ENCODE data around the gene FBLN2. TPM values are rescaled to one million over a fixed set of nuclear protein-coding genes. Genes with fewer than 3 reads are reported as not detected.
A peak's percentile ranks its signal among the peaks of the same experiment; 100 is the strongest.
"Not testable (repeated sequence)": the region's sequence is repeated elsewhere in the genome, so short reads cannot be mapped to it uniquely, and the experiment has no call there.

Gene FBLN2
- total and polyA plus RNA-seq, 2 donors: 12.2 to 15.3 TPM

DNA sequence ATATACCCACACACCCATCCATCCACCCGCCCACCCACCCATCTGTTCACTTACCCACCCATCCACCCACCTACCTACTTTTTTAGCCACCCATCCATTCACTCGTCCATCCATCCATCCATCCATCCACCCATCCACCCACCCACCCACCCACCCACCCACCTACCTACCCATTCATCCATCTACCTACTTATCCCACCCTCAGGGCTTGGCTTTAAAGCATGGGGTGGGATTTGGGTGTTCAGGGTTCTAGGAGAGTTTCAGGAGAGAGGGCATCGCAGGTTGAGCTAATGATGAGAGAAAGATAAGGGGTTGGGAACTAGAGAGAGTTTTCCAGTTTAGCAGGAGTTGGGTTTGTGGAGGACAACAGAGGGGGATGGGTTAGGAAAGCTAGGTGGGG, 9.7 kb downstream of the FBLN2 start:
- Histone ChIP-seq H3K4me1 (ENCODE audit: control insufficient read depth in 2 of 2, insufficient read depth in 2 of 2, low read length in 2 of 2) (peaks cover 72 to 98% of the 10 kb centered on the region in 2 donors), H3K27me3 (ENCODE audit: control insufficient read depth in 2 of 2, insufficient read depth in 1 of 2, low read length in 1 of 2) (no peaks in the 10 kb centered on the region), H3K4me3 (ENCODE audit: low read length in 2 of 2) (no peak overlapping the region), H3K27ac (ENCODE audit: low read depth in 1 of 2, low read length in 1 of 2) (no peak overlapping the region), H3K36me3 (ENCODE audit: control insufficient read depth in 2 of 2, insufficient read depth in 2 of 2, low read length in 1 of 2) (no peaks in the 10 kb centered on the region), H3K9me3 (ENCODE audit: control insufficient read depth in 2 of 2, insufficient read depth in 1 of 2, low read length in 1 of 2) (peaks cover 0 to 9% of the 10 kb centered on the region in 2 donors)
- DNase-seq (ENCODE audit: low read depth in 6 of 9, low spot score in 9 of 9): no peak
- WGBS: 99% methylated on average over 3 of the region's 3 CpGs

- Histone ChIP-seq H3K36me3 (ENCODE audit: control insufficient read depth in 2 of 2, insufficient read depth in 2 of 2, low read length in 1 of 2) (no peaks in the 10 kb centered on the region), H3K4me1 (ENCODE audit: control insufficient read depth in 2 of 2, insufficient read depth in 2 of 2, low read length in 2 of 2) (peaks cover 71 to 98% of the 10 kb centered on the region in 2 donors), H3K9me3 (ENCODE audit: control insufficient read depth in 2 of 2, insufficient read depth in 1 of 2, low read length in 1 of 2) (peaks cover 0 to 9% of the 10 kb centered on the region in 2 donors), H3K27me3 (ENCODE audit: control insufficient read depth in 2 of 2, insufficient read depth in 1 of 2, low read length in 1 of 2) (no peaks in the 10 kb centered on the region), H3K27ac (ENCODE audit: low read depth in 1 of 2, low read length in 1 of 2) (peak overlapping the region in 1 of 2 donors; percentile 30), H3K4me3 (ENCODE audit: low read length in 2 of 2) (no peak overlapping the region)
- WGBS: 43% methylated on average over 12 of the region's 12 CpGs
- DNase-seq (ENCODE audit: low read depth in 6 of 9, low spot score in 9 of 9): peak in 1 of 9 donors; percentile 49
Observed at GRCh38 chr3:13559764-13560525, 11.0 kb downstream of the FBLN2 start.

GRCh38 chr3:13561376-13561775, 12.5 kb downstream of the FBLN2 start:
- Histone ChIP-seq H3K4me3 (ENCODE audit: low read length in 2 of 2) (no peak overlapping the region), H3K9me3 (ENCODE audit: control insufficient read depth in 2 of 2, insufficient read depth in 1 of 2, low read length in 1 of 2) (peaks cover 0 to 9% of the 10 kb centered on the region in 2 donors), H3K36me3 (ENCODE audit: control insufficient read depth in 2 of 2, insufficient read depth in 2 of 2, low read length in 1 of 2) (no peaks in the 10 kb centered on the region), H3K27ac (ENCODE audit: low read depth in 1 of 2, low read length in 1 of 2) (no peak overlapping the region), H3K27me3 (ENCODE audit: control insufficient read depth in 2 of 2, insufficient read depth in 1 of 2, low read length in 1 of 2) (no peaks in the 10 kb centered on the region), H3K4me1 (ENCODE audit: control insufficient read depth in 2 of 2, insufficient read depth in 2 of 2, low read length in 2 of 2) (peaks cover 64 to 91% of the 10 kb centered on the region in 2 donors)
- 50% methylated on average over 9 of the region's 9 CpGs for WGBS
- DNase-seq (ENCODE audit: low read depth in 6 of 9, low spot score in 9 of 9): no peak

- DNase-seq (ENCODE audit: low read depth in 6 of 9, low spot score in 9 of 9): no peak
- H3K27ac ChIP-seq (ENCODE audit: low read depth in 1 of 2, low read length in 1 of 2): no peak overlapping the region
- WGBS: 72% methylated on average over 4 of the region's 4 CpGs
- peaks cover 0 to 9% of the 10 kb centered on the region in 2 donors for H3K9me3 ChIP-seq (ENCODE audit: control insufficient read depth in 2 of 2, insufficient read depth in 1 of 2, low read length in 1 of 2)
- H3K36me3 ChIP-seq (ENCODE audit: control insufficient read depth in 2 of 2, insufficient read depth in 2 of 2, low read length in 1 of 2): no peaks in the 10 kb centered on the region
- no peak overlapping the region for H3K4me3 ChIP-seq (ENCODE audit: low read length in 2 of 2)
- no peaks in the 10 kb centered on the region for H3K27me3 ChIP-seq (ENCODE audit: control insufficient read depth in 2 of 2, insufficient read depth in 1 of 2, low read length in 1 of 2)
- H3K4me1 ChIP-seq (ENCODE audit: control insufficient read depth in 2 of 2, insufficient read depth in 2 of 2, low read length in 2 of 2): peaks cover 58 to 85% of the 10 kb centered on the region in 2 donors
Observed at GRCh38 chr3:13561967-13562366, 13.0 kb downstream of the FBLN2 start.

GRCh38 chr3:13562421-13562820, 13.5 kb downstream of the FBLN2 start:
- H3K27me3 ChIP-seq (ENCODE audit: control insufficient read depth in 2 of 2, insufficient read depth in 1 of 2, low read length in 1 of 2); DNase-seq (ENCODE audit: low read depth in 6 of 9, low spot score in 9 of 9); H3K9me3 ChIP-seq (ENCODE audit: control insufficient read depth in 2 of 2, insufficient read depth in 1 of 2, low read length in 1 of 2); H3K36me3 ChIP-seq (ENCODE audit: control insufficient read depth in 2 of 2, insufficient read depth in 2 of 2, low read length in 1 of 2); H3K4me3 ChIP-seq (ENCODE audit: low read length in 2 of 2); H3K27ac ChIP-seq (ENCODE audit: low read depth in 1 of 2, low read length in 1 of 2): not testable (repeated sequence)
- WGBS: 95% methylated on average over 9 of the region's 9 CpGs
- H3K4me1 ChIP-seq (ENCODE audit: control insufficient read depth in 2 of 2, insufficient read depth in 2 of 2, low read length in 2 of 2): peaks cover 54 to 80% of the 10 kb centered on the region in 2 donors

- peaks cover 46 to 71% of the 10 kb centered on the region in 2 donors for H3K4me1 ChIP-seq (ENCODE audit: control insufficient read depth in 2 of 2, insufficient read depth in 2 of 2, low read length in 2 of 2)
- DNase-seq (ENCODE audit: low read depth in 6 of 9, low spot score in 9 of 9): no peak
Observed at GRCh38 chr3:13563321-13563720, 14.4 kb downstream of the FBLN2 start.

GRCh38 chr3:13563911-13564310, 15.0 kb downstream of the FBLN2 start:
- H3K9me3 ChIP-seq (ENCODE audit: control insufficient read depth in 2 of 2, insufficient read depth in 1 of 2, low read length in 1 of 2): peaks cover 0 to 4% of the 10 kb centered on the region in 2 donors
- no peak for DNase-seq (ENCODE audit: low read depth in 6 of 9, low spot score in 9 of 9)
- H3K4me1 ChIP-seq (ENCODE audit: control insufficient read depth in 2 of 2, insufficient read depth in 2 of 2, low read length in 2 of 2): peaks cover 42 to 67% of the 10 kb centered on the region in 2 donors
- H3K36me3 ChIP-seq (ENCODE audit: control insufficient read depth in 2 of 2, insufficient read depth in 2 of 2, low read length in 1 of 2): no peaks in the 10 kb centered on the region
- no peak overlapping the region for H3K4me3 ChIP-seq (ENCODE audit: low read length in 2 of 2)
- H3K27me3 ChIP-seq (ENCODE audit: control insufficient read depth in 2 of 2, insufficient read depth in 1 of 2, low read length in 1 of 2): no peaks in the 10 kb centered on the region
- 98% methylated on average over 5 of the region's 5 CpGs for WGBS
- no peak overlapping the region for H3K27ac ChIP-seq (ENCODE audit: low read depth in 1 of 2, low read length in 1 of 2)

More at GRCh38 chr3:13563321-13563720, 14.4 kb downstream of the FBLN2 start:
- H3K9me3 ChIP-seq (ENCODE audit: control insufficient read depth in 2 of 2, insufficient read depth in 1 of 2, low read length in 1 of 2): peaks cover 0 to 4% of the 10 kb centered on the region in 2 donors
- H3K27ac ChIP-seq (ENCODE audit: low read depth in 1 of 2, low read length in 1 of 2): no peak overlapping the region
- no peaks in the 10 kb centered on the region for H3K36me3 ChIP-seq (ENCODE audit: control insufficient read depth in 2 of 2, insufficient read depth in 2 of 2, low read length in 1 of 2)
- WGBS: 94% methylated on average over 10 of the region's 10 CpGs
- H3K4me3 ChIP-seq (ENCODE audit: low read length in 2 of 2): no peak overlapping the region
- H3K27me3 ChIP-seq (ENCODE audit: control insufficient read depth in 2 of 2, insufficient read depth in 1 of 2, low read length in 1 of 2): no peaks in the 10 kb centered on the region

GRCh38 chr3:13564751-13565560, 16.0 kb downstream of the FBLN2 start:
- 77% methylated on average over 14 of the region's 14 CpGs for WGBS
- no peak overlapping the region for H3K4me3 ChIP-seq (ENCODE audit: low read length in 2 of 2)
- no peaks in the 10 kb centered on the region for H3K27me3 ChIP-seq (ENCODE audit: control insufficient read depth in 2 of 2, insufficient read depth in 1 of 2, low read length in 1 of 2)
- peaks cover 0 to 4% of the 10 kb centered on the region in 2 donors for H3K9me3 ChIP-seq (ENCODE audit: control insufficient read depth in 2 of 2, insufficient read depth in 1 of 2, low read length in 1 of 2)
- H3K4me1 ChIP-seq (ENCODE audit: control insufficient read depth in 2 of 2, insufficient read depth in 2 of 2, low read length in 2 of 2): peaks cover 35 to 57% of the 10 kb centered on the region in 2 donors
- H3K36me3 ChIP-seq (ENCODE audit: control insufficient read depth in 2 of 2, insufficient read depth in 2 of 2, low read length in 1 of 2): no peaks in the 10 kb centered on the region
- DNase-seq (ENCODE audit: low read depth in 6 of 9, low spot score in 9 of 9): peak in 2 of 9 donors; percentile 55 to 75
- no peak overlapping the region for H3K27ac ChIP-seq (ENCODE audit: low read depth in 1 of 2, low read length in 1 of 2)
